Measurements from ENCODE around the gene LSM11. TPM values are rescaled to one million over a fixed set of nuclear protein-coding genes. Genes with fewer than 3 reads are reported as not detected.

LSM11 gene
- total RNA-seq, 2 experiments from 2014 or later = 4.8 to 5.3 TPM

DNA sequence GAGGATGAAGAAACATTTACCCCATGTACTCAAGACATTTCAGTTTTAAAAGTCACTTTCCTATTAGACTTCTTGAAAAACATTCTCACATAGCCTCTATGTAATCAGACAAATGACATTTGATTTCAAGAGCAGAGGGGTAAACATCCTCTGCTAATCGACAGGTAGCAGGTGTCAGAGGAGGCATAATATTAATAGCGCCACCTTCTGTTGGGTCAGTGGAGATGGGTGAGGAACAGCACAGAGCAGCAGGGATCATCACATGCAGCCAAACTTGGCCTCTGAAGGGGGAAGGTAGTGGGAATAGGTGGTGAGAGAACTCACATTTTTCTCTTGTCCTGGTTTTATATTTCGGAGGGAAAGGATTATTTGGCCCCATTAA is 3.3 kb upstream of the LSM11 start:
- Mint-ChIP-seq H3K4me1 (peaks cover 18% of the 10 kb centered on the region), H3K27ac (no peak overlapping the region), H3K36me3 (ENCODE audit: low read depth) (peaks cover 26% of the 10 kb centered on the region), H3K27me3 (no peaks in the 10 kb centered on the region), H3K4me3 (no peak overlapping the region), H3K9me3 (peaks cover 6% of the 10 kb centered on the region)
- CTCF ChIA-PET = interaction anchor here (0.6 to 1.0 kb wide), 2 partner anchors 350 to 412 kb away, joined by 3 read pairs; no protein-coding TSS in a partner anchor
- POLR2A ChIA-PET = no interaction called here
- DNase-seq = peak; percentile 52

DNA sequence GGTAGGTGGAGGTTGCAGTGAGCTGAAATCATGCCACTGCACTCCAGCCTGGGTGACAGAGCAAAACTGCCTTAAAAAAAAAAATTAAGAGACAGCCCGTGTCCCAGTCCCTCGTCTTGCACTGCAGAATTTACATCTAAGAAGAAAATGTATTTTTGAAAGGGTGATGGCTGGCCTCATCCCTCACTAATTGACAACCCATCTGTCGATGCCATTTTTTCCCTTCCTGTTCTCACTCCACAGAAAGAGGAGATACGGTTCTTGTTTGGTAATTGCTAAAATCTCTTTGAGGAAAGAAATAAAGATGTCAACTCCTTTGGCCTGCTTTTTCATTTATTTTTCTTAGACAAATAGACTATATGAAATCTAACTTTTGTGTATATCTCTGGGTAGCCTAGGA is 2.4 kb upstream of the LSM11 start:
- Mint-ChIP-seq H3K36me3 (ENCODE audit: low read depth) (peaks cover 25% of the 10 kb centered on the region), H3K9me3 (peaks cover 6% of the 10 kb centered on the region), H3K4me1 (peaks cover 23% of the 10 kb centered on the region), H3K4me3 (no peak overlapping the region), H3K27me3 (no peaks in the 10 kb centered on the region), H3K27ac (no peak overlapping the region)
- ChIA-PET CTCF (interaction anchor here (1.0 to 1.1 kb wide), 2 partner anchors 9 to 351 kb away, joined by 3 to 6 read pairs; partner anchors contain the start of gene THG1L), POLR2A (interaction anchor here (0.7 kb wide), 2 partner anchors 592 to 651 kb away, joined by 4 to 5 read pairs; no protein-coding TSS in a partner anchor)
- DNase-seq = no peak

DNA sequence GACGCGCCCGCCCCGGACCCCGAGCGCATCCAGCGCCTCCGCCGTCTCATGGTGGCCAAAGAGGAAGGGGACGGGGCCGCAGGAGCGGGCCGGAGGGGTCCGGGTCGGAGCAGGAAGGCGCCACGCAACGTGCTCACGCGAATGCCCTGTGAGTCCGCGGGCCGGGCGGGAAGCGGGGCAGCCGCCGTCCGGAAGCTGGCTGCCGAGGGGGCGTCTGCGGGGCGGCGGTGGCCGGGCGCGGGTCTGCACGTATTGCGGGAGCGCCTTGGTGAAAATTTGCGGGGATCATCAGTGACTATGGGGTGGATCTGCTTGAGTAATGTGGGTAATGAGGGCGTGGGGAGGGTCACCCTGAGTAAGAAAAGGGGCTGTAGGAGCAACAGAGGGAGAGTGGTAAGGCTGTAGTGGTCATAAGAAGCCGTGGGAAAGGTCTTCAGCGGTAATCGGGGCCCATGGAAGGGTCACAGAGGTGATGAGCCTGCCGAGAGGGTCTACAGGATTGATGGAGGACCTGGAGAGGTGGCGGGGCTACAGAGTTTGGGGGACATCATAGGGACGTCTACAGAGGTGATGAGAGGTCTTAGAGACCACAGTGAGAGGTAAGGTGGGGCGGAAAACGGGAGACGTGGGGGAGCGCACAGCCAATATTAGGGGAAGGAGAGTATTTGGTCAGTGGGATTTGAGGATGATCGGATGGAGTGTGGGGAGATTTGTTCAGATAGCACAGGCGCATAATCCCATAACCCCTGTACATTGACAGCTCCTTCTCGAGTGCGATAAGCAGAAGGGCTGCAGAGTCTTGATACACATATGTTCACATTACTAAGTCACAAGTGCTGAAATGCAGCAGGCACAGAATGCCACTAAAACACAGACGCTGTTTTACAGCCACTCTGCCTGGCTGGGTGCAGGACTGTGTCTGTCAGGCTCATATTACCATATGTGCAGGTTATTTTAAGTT is 819 bp downstream of the LSM11 start:
- POLR2A ChIA-PET = no interaction called here
- H3K27ac Mint-ChIP-seq = peak overlapping the region; percentile 86
- no peaks in the 10 kb centered on the region for H3K27me3 Mint-ChIP-seq
- peaks cover 7% of the 10 kb centered on the region for H3K36me3 Mint-ChIP-seq (ENCODE audit: low read depth)
- DNase-seq = peak; percentile 34
- no peaks in the 10 kb centered on the region for H3K9me3 Mint-ChIP-seq
- H3K4me1 Mint-ChIP-seq = peaks cover 38% of the 10 kb centered on the region
- H3K4me3 Mint-ChIP-seq = peak overlapping the region; percentile 86
- CTCF ChIA-PET = interaction anchor here (0.7 to 2.6 kb wide), 47 partner anchors 8 to 481 kb away, joined by 3 to 31 read pairs (median 5); partner anchors contain the start of gene THG1L

DNA sequence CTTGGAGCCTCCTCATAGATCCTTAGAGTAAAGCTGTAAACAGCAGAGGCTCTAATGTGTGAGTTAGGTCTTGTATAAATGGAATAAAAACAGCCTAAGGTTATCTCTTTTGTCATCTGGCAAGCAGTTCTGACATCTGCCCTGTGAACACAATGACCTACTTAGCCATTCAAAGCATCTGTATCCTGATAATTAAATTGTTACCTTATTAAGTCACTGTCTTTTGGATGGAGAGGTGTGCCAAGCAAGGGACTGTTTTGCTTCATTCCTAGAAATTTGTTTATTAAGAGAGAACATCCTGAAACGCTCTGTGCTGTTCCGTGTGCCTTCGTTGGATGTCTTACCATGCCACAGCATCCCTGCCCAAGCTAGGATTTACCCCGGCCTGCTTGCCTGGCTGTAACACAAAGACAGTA is 1.5 kb downstream of the LSM11 start:
- POLR2A ChIA-PET = no interaction called here
- H3K36me3 Mint-ChIP-seq (ENCODE audit: low read depth) = peaks cover 5% of the 10 kb centered on the region
- no peaks in the 10 kb centered on the region for H3K9me3 Mint-ChIP-seq
- no peak overlapping the region for H3K27ac Mint-ChIP-seq
- CTCF ChIA-PET = interaction anchor here (1.1 to 2.6 kb wide), 2 partner anchors 9 to 417 kb away, joined by 4 to 26 read pairs; no protein-coding TSS in a partner anchor
- peaks cover 38% of the 10 kb centered on the region for H3K4me1 Mint-ChIP-seq
- H3K4me3 Mint-ChIP-seq = peak overlapping the region; percentile 86
- no peak for DNase-seq
- no peaks in the 10 kb centered on the region for H3K27me3 Mint-ChIP-seq

DNA sequence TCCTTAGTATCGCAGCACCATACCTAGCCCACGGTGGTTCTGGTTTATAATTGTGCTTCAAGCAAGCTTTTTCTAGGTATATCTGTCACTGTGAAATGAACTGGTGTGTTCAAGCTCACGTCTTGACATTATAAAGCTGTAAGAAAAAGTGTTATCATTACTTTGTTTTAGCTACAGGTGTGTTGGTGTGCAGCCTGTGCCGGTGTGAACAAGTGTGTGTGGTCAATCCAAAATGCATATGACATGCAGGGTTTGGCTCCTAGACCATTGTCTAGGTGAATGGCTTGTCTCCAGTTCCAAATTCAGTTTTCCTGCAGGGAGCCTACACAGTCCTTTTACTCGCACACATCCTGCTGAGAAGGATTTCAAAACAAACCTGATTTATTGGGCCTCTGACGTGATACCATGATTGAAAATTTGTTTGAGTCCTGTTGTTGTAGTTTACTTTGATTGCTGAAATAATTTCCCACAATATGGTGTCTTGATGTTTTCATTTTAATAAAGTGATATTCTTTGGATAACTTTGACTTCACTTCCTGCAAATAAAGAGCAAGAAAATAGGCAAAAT is 3.7 kb downstream of the LSM11 start:
- H3K9me3 Mint-ChIP-seq = no peaks in the 10 kb centered on the region
- no peaks in the 10 kb centered on the region for H3K27me3 Mint-ChIP-seq
- POLR2A ChIA-PET = no interaction called here
- no peak for DNase-seq
- H3K4me3 Mint-ChIP-seq = no peak overlapping the region
- no peak overlapping the region for H3K27ac Mint-ChIP-seq
- H3K4me1 Mint-ChIP-seq = peaks cover 38% of the 10 kb centered on the region
- H3K36me3 Mint-ChIP-seq (ENCODE audit: low read depth) = peaks cover 2% of the 10 kb centered on the region
- CTCF ChIA-PET = interaction anchor here (0.6 to 3.8 kb wide), 3 partner anchors 15 to 208 kb away, joined by 3 to 15 read pairs (median 3); no protein-coding TSS in a partner anchor

DNA sequence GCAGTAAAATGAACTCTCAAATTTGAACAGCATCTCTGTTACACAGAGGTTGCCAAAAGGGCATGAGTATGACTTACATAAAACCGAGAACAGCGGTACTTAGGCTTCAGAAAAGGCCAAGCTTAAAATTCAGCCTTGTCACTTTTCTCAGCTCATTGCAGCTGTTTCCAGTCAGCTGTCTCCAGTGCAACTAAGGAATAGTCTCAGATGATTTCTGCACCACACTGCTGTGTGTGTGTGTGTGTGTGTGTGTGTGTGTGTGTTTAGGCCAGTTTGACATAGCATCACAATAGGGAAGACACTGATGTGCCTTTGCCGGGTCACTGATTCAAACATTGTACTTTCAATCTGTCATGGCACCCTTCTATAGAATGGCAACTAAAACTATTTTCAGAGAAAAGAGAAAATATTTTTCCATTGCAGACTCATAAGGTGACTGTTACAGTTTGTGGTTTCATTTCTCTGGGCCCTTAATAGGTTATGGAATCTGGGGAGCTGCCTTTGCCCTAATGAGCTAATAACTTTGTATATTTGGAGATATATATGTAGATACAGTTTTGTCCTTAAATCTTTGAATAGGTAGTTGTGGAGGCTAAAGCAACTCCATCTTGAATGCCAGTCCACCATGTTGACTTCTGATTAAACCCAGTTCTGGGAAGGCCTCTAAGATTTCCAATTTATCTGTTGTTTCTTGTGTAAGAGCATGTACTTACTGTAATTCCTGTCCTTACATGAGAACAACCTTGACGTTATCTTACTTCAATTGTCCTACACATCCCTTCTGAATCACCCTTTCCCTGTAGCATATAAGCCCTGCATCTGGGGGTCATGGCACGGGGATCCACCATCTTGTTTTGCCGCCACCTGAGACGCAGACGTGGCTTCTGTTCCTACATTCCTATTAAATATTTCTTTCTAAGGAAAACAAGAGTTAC is 4.5 kb downstream of the LSM11 start:
- DNase-seq = no peak
- no peak overlapping the region for H3K4me3 Mint-ChIP-seq
- H3K4me1 Mint-ChIP-seq = peaks cover 33% of the 10 kb centered on the region
- H3K36me3 Mint-ChIP-seq (ENCODE audit: low read depth) = peaks cover 5% of the 10 kb centered on the region
- H3K27me3 Mint-ChIP-seq = no peaks in the 10 kb centered on the region
- POLR2A ChIA-PET = no interaction called here
- H3K27ac Mint-ChIP-seq = no peak overlapping the region
- no peaks in the 10 kb centered on the region for H3K9me3 Mint-ChIP-seq
- CTCF ChIA-PET = interaction anchor here (0.6 to 3.8 kb wide), 3 partner anchors 15 to 209 kb away, joined by 3 to 15 read pairs (median 3); no protein-coding TSS in a partner anchor

DNA sequence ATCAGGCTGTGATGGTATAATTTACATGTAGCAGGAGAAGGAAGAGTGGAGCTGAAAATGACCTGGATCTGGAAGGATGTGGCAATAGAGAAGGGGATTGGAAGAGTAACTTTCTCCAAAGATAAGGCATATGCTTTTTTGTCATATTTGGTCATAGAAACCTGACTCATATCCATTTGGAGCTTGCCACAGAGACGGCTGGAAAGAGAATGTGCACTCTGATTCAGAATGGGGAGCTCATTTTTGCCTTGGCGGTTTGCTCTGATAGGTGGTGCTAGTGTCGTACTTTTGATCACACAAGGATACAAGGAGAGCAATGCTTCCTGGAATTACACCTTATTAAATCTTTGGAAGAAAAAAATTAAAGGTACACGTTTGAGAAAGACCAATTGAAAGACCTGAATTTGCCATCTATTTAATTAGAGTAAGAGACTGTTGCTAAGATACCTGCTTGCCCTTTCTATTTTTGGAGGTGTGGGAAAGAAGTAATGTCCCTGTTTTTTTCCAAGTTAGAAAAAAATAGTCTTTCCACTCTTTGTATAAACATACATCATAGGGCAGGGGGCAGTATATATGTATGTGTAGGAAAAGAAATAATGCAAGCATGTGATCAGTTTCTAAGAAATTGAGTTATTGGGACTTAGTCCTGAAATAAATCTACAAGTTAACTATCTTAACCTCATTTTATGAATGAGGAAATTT is 5.4 kb downstream of the LSM11 start:
- ChIA-PET POLR2A (no interaction called here), CTCF (interaction anchor here (3.8 kb wide), 1 partner anchor 14 kb away, joined by 15 read pairs; no protein-coding TSS in a partner anchor)
- H3K4me1 Mint-ChIP-seq = peaks cover 30% of the 10 kb centered on the region
- H3K9me3 Mint-ChIP-seq = no peaks in the 10 kb centered on the region
- no peak for DNase-seq
- H3K27ac Mint-ChIP-seq = no peak overlapping the region
- H3K4me3 Mint-ChIP-seq = no peak overlapping the region
- H3K27me3 Mint-ChIP-seq = no peaks in the 10 kb centered on the region
- peaks cover 7% of the 10 kb centered on the region for H3K36me3 Mint-ChIP-seq (ENCODE audit: low read depth)

DNA sequence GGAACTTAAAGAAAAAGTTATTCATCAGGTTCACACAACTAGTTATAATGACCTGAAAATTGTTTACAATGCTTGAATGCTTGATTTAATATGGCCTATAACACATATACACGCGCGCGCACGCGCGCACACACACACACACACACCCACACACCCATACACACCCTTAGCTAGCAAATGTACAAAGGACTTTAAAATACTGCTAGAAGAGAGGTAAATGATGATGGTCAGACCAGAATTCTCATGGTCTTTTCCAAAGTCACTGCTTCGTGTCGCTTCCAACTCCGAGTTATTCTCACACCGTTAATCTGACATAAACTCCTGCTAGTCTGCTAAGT is 5.9 kb downstream of the LSM11 start:
- Mint-ChIP-seq H3K27ac (no peak overlapping the region), H3K4me1 (peaks cover 27% of the 10 kb centered on the region), H3K9me3 (no peaks in the 10 kb centered on the region), H3K36me3 (ENCODE audit: low read depth) (peaks cover 5% of the 10 kb centered on the region), H3K27me3 (no peaks in the 10 kb centered on the region), H3K4me3 (no peak overlapping the region)
- CTCF ChIA-PET = interaction anchor here (3.8 kb wide), 1 partner anchor 13 kb away, joined by 15 read pairs; no protein-coding TSS in a partner anchor
- no peak for DNase-seq
- POLR2A ChIA-PET = no interaction called here

DNA sequence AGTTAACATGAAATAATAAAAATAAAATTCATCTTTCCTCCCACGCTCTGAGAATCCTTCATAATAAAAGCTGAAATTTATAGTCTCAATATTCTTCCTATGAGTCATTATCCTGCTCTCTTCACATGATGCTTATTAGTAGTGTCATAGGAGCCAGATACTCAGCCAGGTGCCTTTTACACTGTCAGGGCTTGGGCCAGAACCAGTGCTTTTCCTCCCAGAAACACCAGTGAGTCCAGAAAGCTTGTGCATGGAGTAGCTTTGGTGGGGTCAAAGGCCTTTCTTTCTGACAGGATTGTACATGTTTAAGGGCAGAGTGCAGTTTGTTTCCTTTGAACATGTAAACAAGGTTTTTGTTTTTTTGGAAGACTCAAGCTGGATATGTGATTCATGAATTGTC is 6.8 kb downstream of the LSM11 start:
- no peak overlapping the region for H3K27ac Mint-ChIP-seq
- H3K4me3 Mint-ChIP-seq = no peak overlapping the region
- peaks cover 19% of the 10 kb centered on the region for H3K4me1 Mint-ChIP-seq
- CTCF ChIA-PET = no interaction called here
- POLR2A ChIA-PET = no interaction called here
- no peaks in the 10 kb centered on the region for H3K9me3 Mint-ChIP-seq
- no peak for DNase-seq
- H3K36me3 Mint-ChIP-seq (ENCODE audit: low read depth) = peaks cover 5% of the 10 kb centered on the region
- no peaks in the 10 kb centered on the region for H3K27me3 Mint-ChIP-seq

DNA sequence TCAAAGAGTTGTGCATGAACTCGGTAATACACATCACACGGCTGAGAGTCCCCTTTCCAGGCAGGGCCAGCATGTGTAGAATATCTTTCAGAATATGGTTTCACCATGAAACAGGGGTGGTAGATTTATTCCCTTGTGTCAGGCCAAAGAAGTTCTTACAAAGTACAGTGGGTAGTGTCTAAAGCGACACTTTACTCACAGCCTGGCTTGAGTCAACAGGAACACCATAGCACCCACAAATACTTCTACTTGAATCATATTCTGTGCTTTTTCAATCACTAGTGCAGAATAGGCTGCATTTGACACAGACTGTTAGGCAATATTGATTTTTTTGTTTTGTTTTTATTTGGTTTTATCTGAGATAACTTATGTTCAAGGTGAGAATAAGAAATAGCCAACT is 12.6 kb downstream of the LSM11 start:
- H3K4me1 Mint-ChIP-seq = peaks cover 8% of the 10 kb centered on the region
- peaks cover 8% of the 10 kb centered on the region for H3K36me3 Mint-ChIP-seq (ENCODE audit: low read depth)
- H3K27ac Mint-ChIP-seq = no peak overlapping the region
- POLR2A ChIA-PET = no interaction called here
- CTCF ChIA-PET = interaction anchor here (0.7 to 0.9 kb wide), 2 partner anchors 13 to 145 kb away, joined by 3 to 4 read pairs; no protein-coding TSS in a partner anchor
- H3K9me3 Mint-ChIP-seq = no peaks in the 10 kb centered on the region
- DNase-seq = no peak
- H3K4me3 Mint-ChIP-seq = no peak overlapping the region
- H3K27me3 Mint-ChIP-seq = no peaks in the 10 kb centered on the region

DNA sequence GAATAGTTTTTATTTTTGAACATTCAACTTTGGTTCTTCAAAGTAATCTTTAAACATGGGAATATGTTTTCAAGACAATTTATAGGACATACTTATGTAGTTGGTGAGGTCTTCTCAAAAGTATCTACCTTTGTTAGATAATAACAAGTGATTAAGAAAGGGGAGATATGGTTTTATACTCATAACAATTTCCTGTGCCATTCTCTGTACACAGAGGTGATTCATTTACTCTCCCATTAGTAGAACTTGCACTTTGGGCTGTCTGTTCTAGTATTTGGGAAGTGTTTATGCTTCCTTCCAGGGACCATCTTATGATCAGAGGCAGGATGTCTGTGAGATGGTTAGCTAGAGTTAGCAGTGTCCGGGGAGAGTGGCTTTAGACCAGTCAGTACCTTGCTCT is 15.2 kb downstream of the LSM11 start:
- H3K27ac Mint-ChIP-seq = no peak overlapping the region
- H3K4me1 Mint-ChIP-seq = peaks cover 8% of the 10 kb centered on the region
- CTCF ChIA-PET = interaction anchor here (2.1 kb wide), 1 partner anchor 15 kb away, joined by 6 read pairs; the partner anchor contains the start of gene LSM11
- POLR2A ChIA-PET = no interaction called here
- no peak for DNase-seq
- H3K4me3 Mint-ChIP-seq = no peak overlapping the region
- peaks cover 3% of the 10 kb centered on the region for H3K36me3 Mint-ChIP-seq (ENCODE audit: low read depth)
- H3K27me3 Mint-ChIP-seq = no peaks in the 10 kb centered on the region
- no peaks in the 10 kb centered on the region for H3K9me3 Mint-ChIP-seq

Measured in activated CD4-positive, alpha-beta T cell treated with anti-CD3 and anti-CD28 coated beads, Interleukin-2, amount 10 ng/mL, durations not matched to agents 7 days and 5 days (primary cell).